ENCODE data around the gene DENND4C. TPM values are rescaled to one million over a fixed set of nuclear protein-coding genes. Genes with fewer than 3 reads are reported as not detected.
"Not testable (repeated sequence)": the region's sequence is repeated elsewhere in the genome, so short reads cannot be mapped to it uniquely, and the experiment has no call there.

Gene DENND4C
- 18.4 and 21.1 TPM in 2 replicates for total RNA-seq

DNA sequence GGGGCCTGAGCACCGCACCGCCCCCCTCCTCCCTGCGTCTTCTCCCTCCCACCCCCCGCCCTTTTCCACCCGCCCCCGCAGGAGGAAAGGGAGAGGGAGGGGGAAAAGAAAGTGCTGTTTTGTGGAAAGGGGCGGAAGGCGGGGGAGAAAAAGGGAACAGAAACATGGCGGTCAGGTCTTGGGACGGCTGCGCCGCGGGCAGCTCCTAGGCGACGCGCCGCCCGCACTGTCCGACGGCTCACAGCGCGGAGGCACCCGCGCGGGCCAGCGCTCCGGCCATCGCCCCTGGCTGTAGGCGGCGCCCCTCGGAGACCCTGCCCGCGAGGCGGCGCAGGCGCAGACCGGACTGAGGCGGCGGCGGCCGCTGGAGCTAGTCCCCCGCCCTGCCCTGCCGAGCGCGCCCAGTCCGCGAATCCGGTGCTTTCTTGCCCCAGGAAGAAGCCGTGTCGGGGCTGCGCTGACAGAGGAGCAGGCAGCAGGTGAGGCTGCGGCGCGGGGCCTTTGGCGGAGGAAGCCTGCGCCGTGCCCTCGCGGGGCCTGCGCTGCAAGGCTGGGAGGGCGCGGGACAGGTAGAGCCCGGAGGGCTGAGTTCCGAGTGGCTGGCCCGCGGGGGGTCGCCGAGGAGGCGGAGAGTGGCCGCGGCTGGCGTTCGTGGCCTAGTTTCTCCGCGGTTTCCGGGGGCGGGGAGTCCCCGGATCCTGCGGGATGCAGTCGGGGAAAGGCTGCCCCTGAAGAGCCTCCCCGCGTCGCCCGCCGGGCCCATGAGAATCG, at the start of gene DENND4C:
TSS of gene DENND4C (plus strand) at position 339 of the 771 bp plus-strand sequence. CDS start 45,482 bp downstream, outside the sequence.
- peak within 1 kb of the TSS; percentile 73 for H3K27ac Mint-ChIP-seq

DNA sequence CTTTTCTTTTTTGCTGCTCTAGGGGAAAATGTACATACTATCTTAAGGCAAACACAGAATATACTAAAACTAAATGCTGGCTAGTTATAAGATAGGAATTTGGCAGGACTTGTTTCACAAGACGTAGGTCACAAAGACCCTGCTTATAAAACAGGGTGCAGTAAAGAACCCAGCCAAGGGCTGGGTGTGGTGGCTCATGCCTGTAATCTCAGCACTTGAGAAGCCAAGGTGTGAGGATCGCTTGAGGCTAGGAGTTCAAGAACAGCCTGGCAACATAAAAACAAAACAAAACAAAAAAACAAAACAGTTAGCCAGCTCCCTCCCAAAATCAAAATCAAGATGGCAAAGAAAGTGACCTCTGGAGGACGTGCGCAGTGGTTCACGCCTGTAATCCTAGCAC, 49.5 kb upstream of the DENND4C start:
- Mint-ChIP-seq H3K27ac (no peak overlapping the region), H3K27me3 (ENCODE audit: insufficient read depth) (peaks cover 2% of the 10 kb centered on the region), H3K4me3 (no peak overlapping the region), H3K36me3 (ENCODE audit: low read depth) (no peaks in the 10 kb centered on the region), H3K4me1 (ENCODE audit: low read depth) (peaks cover 14% of the 10 kb centered on the region), H3K9me3 (no peaks in the 10 kb centered on the region)
- DNase-seq (ENCODE audit: low spot score): no peak
- intact Hi-C loops (cut with micrococcal nuclease): loop anchor here (5.0 kb wide), 1 partner anchor 1441 kb away; the partner anchor contains the start of gene MLLT3

More for the DNA sequence above, at the start of gene DENND4C:
- Mint-ChIP-seq H3K4me3 (peak within 1 kb of the TSS; percentile 77), H3K27me3 (ENCODE audit: insufficient read depth) (no peaks in the 10 kb centered on the region), H3K36me3 (ENCODE audit: low read depth) (peaks cover 2% of the 10 kb centered on the region), H3K9me3 (no peaks in the 10 kb centered on the region), H3K4me1 (ENCODE audit: low read depth) (peaks cover 8% of the 10 kb centered on the region)
- intact Hi-C loops (cut with micrococcal nuclease): loop anchor here (1.0 to 5.0 kb wide), 9 partner anchors 46 to 212 kb away; partner anchors contain the start of genes HAUS6, PLIN2, RPS6 and RRAGA
- DNase-seq (ENCODE audit: low spot score): peak; percentile 83

DNA sequence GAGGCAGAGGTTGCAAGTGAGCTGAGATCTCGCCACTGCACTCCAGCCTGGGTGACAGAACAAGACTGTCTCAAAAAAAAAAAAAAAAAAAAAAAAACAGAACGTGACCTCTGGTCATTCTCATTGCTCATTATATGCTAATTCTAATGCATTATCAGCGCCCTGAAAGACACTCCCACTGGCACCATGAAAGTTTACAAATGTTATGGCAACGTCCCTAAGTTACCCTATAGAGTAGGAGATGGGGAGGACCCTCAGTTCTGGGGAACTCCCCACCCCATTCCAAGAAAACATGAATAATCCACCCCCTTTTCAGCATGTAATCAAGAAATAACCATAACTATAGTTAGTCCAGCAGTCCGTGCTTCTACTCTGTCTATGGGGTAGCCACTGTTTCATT, 48.9 kb upstream of the DENND4C start:
- H3K36me3 Mint-ChIP-seq (ENCODE audit: low read depth): no peaks in the 10 kb centered on the region
- no peak overlapping the region for H3K27ac Mint-ChIP-seq
- H3K27me3 Mint-ChIP-seq (ENCODE audit: insufficient read depth): peaks cover 2% of the 10 kb centered on the region
- intact Hi-C loops (cut with micrococcal nuclease): loop anchor here (5.0 kb wide), 1 partner anchor 1441 kb away; the partner anchor contains the start of gene MLLT3
- H3K9me3 Mint-ChIP-seq: no peaks in the 10 kb centered on the region
- H3K4me3 Mint-ChIP-seq: no peak overlapping the region
- no peak for DNase-seq (ENCODE audit: low spot score)
- H3K4me1 Mint-ChIP-seq (ENCODE audit: low read depth): peaks cover 18% of the 10 kb centered on the region

DNA sequence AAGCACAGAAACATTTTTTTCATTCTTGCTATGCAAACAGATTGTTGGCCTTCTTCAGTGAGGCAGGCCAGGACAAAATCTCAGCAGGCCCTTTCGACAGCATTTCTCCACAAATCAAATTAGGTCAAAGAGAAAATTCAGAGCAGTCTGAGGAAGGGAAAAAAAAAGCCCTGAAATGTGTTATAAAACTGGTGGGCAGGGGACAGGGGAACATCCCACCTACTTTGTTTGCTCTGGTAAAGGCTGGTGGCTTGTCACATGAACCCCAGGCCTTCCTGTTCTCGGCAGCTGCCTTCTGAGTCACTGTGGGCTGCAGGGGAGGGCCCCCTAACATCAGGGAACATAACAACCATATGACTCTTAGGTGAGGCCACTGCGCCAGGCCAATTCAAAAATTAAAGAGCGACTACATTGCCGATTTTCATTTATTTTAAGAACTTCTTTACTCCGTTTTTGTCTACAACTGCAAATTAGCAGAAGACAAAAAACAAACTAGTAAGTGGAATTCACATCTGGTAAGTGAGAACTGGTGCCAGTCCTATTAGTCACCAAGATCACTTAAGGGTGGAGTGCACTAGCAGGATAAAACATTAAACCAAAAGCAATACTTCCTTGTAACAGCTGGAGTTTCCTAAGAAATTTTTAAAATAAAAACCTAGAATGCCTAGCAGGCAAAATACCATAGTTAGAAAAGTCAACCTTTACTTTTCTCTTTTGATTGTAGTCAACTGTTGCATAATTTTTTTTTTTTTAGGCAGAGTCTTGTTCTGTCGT, 46.2 kb upstream of the DENND4C start:
- Mint-ChIP-seq H3K9me3 (no peaks in the 10 kb centered on the region), H3K4me3 (peak overlapping the region; percentile 67), H3K27ac (peak overlapping the region; percentile 89), H3K4me1 (ENCODE audit: low read depth) (peaks cover 18% of the 10 kb centered on the region), H3K36me3 (ENCODE audit: low read depth) (peaks cover 1% of the 10 kb centered on the region), H3K27me3 (ENCODE audit: insufficient read depth) (no peaks in the 10 kb centered on the region)
- intact Hi-C loops (cut with micrococcal nuclease): loop anchor here (1.0 to 5.0 kb wide), 10 partner anchors 10 to 1438 kb away; partner anchors contain the start of genes DENND4C, HAUS6, MLLT3 and RPS6
- peak; percentile 72 for DNase-seq (ENCODE audit: low spot score)

DNA sequence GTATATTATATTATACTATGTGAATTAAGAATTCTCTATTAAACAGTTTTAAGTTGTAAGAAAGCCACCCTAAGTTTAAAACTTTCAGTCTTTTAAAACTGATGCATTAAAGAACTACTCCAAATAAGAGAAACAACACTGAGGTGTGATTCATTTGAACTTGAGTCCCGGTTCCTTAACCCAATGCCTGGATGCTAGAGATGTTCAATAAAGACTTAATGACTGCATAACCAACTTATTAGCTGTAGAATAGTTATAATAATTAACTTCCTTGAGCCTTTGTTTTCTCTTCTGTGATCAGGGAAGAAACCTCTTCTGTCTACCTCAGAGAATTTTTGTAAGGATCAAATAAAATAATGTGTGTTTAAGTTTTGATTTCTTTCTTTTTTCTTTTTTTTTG, 45.3 kb upstream of the DENND4C start:
- Mint-ChIP-seq H3K4me1 (ENCODE audit: low read depth) (peaks cover 18% of the 10 kb centered on the region), H3K27me3 (ENCODE audit: insufficient read depth) (peaks cover 3% of the 10 kb centered on the region), H3K36me3 (ENCODE audit: low read depth) (peaks cover 1% of the 10 kb centered on the region), H3K9me3 (no peaks in the 10 kb centered on the region), H3K27ac (no peak overlapping the region), H3K4me3 (no peak overlapping the region)
- no peak for DNase-seq (ENCODE audit: low spot score)
- intact Hi-C loops (cut with micrococcal nuclease): loop anchor here (2.0 kb wide), 2 partner anchors 272 to 280 kb away; no protein-coding TSS in a partner anchor

DNA sequence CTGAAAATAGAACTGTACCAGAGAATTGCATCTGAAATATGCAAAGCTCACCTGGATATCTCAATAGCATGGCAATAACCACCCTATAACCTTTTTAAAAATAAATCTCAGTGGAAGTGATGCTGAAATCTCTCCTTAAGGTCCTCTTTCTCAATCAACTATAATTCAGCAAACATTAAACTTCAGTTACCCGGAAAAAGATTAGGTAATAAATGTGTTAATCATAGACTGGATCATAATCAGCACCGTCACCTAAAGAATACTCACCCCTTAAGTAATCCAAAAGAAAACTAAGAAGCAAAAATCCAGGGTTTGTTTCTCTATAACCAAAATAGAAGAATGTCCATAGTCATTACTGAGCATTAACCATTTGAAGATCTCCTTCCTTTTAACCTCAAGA, 44.3 kb upstream of the DENND4C start:
- Mint-ChIP-seq H3K27me3 (ENCODE audit: insufficient read depth) (peaks cover 3% of the 10 kb centered on the region), H3K4me3 (no peak overlapping the region), H3K4me1 (ENCODE audit: low read depth) (peaks cover 18% of the 10 kb centered on the region), H3K27ac (no peak overlapping the region), H3K9me3 (no peaks in the 10 kb centered on the region), H3K36me3 (ENCODE audit: low read depth) (peaks cover 1% of the 10 kb centered on the region)
- no peak for DNase-seq (ENCODE audit: low spot score)
- intact Hi-C loops (cut with micrococcal nuclease): no loop called here

DNA sequence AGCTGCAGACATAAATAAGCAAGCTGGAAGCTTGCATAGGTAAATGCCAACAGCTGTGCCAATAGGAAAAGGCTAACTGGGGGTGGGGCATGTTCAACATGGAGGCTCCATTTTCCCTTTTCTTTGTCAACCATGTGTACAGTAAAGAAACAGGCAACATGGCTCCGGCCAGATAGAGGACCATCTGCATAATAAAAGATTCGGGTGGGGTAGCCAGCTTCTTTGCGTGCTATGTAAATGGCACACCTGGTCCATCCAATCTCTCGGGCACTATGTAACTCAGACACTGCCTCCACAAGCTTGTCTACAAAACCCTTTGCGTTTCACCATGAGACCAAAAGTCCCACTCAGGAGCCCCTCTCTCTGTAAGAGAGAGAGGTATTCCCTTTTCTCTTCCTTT, 41.7 kb upstream of the DENND4C start:
- H3K27me3 Mint-ChIP-seq (ENCODE audit: insufficient read depth): peaks cover 6% of the 10 kb centered on the region
- intact Hi-C loops (cut with micrococcal nuclease): no loop called here
- no peak for DNase-seq (ENCODE audit: low spot score)
- no peaks in the 10 kb centered on the region for H3K9me3 Mint-ChIP-seq
- no peak overlapping the region for H3K27ac Mint-ChIP-seq
- H3K4me3 Mint-ChIP-seq: no peak overlapping the region
- peaks cover 1% of the 10 kb centered on the region for H3K36me3 Mint-ChIP-seq (ENCODE audit: low read depth)
- peaks cover 18% of the 10 kb centered on the region for H3K4me1 Mint-ChIP-seq (ENCODE audit: low read depth)

DNA sequence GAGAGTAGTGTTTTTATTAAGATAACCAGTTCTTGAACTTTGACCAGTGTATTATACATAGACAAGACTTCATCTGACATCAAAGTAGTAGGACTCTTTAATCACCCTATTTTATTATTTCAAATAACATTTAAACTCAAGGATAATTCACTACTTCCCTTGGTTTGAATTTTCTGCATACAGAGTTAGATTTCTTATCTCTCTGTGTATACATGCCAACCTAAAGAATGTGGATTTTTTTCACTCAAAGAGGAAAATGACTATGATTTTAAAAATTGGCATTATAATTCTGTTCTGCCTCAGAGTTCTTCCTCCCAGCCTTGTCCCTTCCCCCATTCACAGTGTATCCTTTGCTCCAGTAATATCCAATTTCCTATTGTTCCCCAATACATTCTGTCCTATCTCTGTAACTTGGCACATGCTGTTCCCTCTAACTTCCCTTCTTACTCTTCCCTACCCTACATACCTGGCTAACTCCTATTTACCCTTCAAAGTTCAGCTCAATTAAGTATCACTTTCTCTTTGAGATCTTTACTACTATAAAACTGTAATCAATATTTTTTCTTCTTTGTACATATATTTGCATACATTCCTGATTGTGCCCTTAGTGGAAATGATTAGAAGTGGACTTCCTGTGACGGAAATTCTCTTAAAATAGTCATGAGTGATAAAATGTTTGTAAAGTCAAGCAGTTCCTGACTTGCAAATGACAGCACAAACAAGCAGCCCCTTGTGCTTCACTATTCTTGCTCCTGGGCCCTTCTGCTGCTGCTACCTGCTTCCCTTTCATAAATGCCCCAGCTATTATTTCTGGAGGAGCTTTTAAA, 38.1 kb upstream of the DENND4C start:
- intact Hi-C loops (cut with micrococcal nuclease): no loop called here
- H3K27me3 Mint-ChIP-seq (ENCODE audit: insufficient read depth): peaks cover 10% of the 10 kb centered on the region
- no peak overlapping the region for H3K27ac Mint-ChIP-seq
- H3K36me3 Mint-ChIP-seq (ENCODE audit: low read depth): peaks cover 1% of the 10 kb centered on the region
- H3K9me3 Mint-ChIP-seq: no peaks in the 10 kb centered on the region
- peaks cover 5% of the 10 kb centered on the region for H3K4me1 Mint-ChIP-seq (ENCODE audit: low read depth)
- no peak overlapping the region for H3K4me3 Mint-ChIP-seq
- no peak for DNase-seq (ENCODE audit: low spot score)

DNA sequence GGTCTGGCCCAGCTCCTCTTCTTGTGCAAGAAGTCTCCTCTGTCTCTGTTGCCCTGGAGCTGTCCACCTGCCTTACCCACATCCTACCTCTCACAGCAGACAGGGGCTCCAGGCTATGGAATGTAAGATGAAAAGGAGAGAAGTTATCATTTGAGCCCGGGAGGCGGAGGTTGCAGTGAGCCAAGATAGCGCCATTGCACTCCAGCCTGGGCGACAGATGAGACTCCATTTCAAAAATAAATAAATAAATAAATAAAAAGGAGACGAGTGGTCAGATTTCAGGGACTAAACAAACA, 37.5 kb upstream of the DENND4C start:
- intact Hi-C loops (cut with micrococcal nuclease): no loop called here
- Mint-ChIP-seq H3K36me3 (ENCODE audit: low read depth) (peaks cover 1% of the 10 kb centered on the region), H3K27me3 (ENCODE audit: insufficient read depth) (peaks cover 12% of the 10 kb centered on the region), H3K27ac (no peak overlapping the region), H3K9me3 (no peaks in the 10 kb centered on the region), H3K4me1 (ENCODE audit: low read depth) (peaks cover 5% of the 10 kb centered on the region), H3K4me3 (no peak overlapping the region)
- DNase-seq (ENCODE audit: low spot score): no peak

DNA sequence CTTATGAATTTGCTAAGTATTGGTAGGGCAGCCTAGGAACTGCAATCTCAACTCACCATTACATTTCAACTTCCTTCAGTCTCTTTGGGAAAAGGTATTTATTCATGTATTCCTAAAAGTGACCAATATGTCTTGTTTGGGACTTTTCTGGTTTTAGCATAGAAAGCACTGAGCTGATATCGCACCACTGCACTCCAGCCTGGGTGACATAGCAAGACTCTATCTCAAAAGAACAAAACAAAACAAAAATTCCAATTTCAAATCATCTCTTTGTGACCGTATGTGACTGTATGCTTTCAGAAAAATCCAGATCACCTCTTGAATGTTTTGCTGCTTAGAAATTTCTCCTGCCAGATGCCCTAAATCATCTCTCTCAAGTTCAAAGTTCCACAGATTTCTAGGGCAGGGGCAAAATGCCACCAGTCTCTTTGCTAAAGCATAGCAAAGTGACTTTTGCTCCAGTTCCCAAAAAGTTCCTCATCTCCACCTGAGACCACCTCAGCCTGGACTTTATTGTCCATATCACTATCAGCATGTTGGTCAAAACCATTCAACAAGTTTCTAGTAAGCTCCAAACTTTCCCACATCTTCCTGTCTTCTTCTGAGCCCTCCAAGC, 37.0 kb upstream of the DENND4C start:
- DNase-seq (ENCODE audit: low spot score); H3K4me3 Mint-ChIP-seq; H3K4me1 Mint-ChIP-seq (ENCODE audit: low read depth); H3K27ac Mint-ChIP-seq; H3K9me3 Mint-ChIP-seq; H3K36me3 Mint-ChIP-seq (ENCODE audit: low read depth); intact Hi-C loops (cut with micrococcal nuclease): not testable (repeated sequence)
- H3K27me3 Mint-ChIP-seq (ENCODE audit: insufficient read depth): peaks cover 12% of the 10 kb centered on the region

DNA sequence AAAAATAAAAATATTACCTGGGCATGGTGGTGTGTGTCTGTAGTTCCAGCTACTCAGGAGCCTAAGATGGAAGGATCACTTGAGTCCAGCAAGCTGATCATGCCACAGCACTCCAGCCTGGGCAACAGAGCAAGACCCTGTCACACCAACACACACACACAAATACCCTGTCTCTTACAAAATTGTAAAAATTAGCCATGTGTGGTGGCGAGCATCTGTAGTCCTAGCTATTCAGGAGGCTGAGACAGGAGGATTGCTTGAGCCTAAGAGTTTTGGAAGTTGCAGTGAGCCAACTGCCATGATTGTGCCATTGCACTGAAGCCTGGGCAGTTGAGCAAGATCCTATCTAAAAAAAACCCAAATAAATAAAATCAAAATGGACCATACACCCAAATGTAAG, 32.1 kb upstream of the DENND4C start:
- intact Hi-C loops (cut with micrococcal nuclease): no loop called here
- no peak for DNase-seq (ENCODE audit: low spot score)
- Mint-ChIP-seq H3K4me1 (ENCODE audit: low read depth) (peaks cover 5% of the 10 kb centered on the region), H3K4me3 (no peak overlapping the region), H3K27ac (no peak overlapping the region), H3K27me3 (ENCODE audit: insufficient read depth) (peaks cover 14% of the 10 kb centered on the region), H3K36me3 (ENCODE audit: low read depth) (no peaks in the 10 kb centered on the region), H3K9me3 (no peaks in the 10 kb centered on the region)

DNA sequence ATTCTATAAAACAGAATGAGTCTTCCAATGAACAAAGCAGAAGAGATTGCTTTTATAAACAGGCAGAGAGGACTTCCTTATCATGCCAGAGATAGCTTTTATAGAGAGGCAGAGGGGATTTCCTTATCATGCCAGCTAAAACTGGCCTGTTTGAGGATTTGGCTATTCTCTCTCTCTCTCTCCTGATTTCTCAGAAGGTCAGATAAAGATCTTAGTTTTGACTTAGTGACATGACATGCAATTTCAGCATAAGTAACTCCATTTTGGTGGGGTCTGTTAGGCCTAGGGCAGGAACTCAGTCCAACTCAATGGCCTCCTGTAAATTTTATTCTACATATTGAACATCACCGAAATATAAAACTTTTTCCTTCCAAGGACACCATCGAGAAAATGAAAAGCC, 31.5 kb upstream of the DENND4C start:
- no peak for DNase-seq (ENCODE audit: low spot score)
- Mint-ChIP-seq H3K27ac (no peak overlapping the region), H3K9me3 (no peaks in the 10 kb centered on the region), H3K27me3 (ENCODE audit: insufficient read depth) (peaks cover 12% of the 10 kb centered on the region), H3K4me3 (no peak overlapping the region), H3K36me3 (ENCODE audit: low read depth) (no peaks in the 10 kb centered on the region), H3K4me1 (ENCODE audit: low read depth) (peaks cover 5% of the 10 kb centered on the region)
- intact Hi-C loops (cut with micrococcal nuclease): no loop called here
